Iris pigment epithelial cell (primary cell): ENCODE results near the gene CBLN3.
"Not testable (repeated sequence)": the region's sequence is repeated elsewhere in the genome, so short reads cannot be mapped to it uniquely, and the experiment has no call there.

Experiments used
- DNase-seq: peaks from one replicate; pipeline ENCODE4 v3.0.0-alpha.2; 2011; ENCODE audit warnings: low read depth

CBLN3 gene

DNA sequence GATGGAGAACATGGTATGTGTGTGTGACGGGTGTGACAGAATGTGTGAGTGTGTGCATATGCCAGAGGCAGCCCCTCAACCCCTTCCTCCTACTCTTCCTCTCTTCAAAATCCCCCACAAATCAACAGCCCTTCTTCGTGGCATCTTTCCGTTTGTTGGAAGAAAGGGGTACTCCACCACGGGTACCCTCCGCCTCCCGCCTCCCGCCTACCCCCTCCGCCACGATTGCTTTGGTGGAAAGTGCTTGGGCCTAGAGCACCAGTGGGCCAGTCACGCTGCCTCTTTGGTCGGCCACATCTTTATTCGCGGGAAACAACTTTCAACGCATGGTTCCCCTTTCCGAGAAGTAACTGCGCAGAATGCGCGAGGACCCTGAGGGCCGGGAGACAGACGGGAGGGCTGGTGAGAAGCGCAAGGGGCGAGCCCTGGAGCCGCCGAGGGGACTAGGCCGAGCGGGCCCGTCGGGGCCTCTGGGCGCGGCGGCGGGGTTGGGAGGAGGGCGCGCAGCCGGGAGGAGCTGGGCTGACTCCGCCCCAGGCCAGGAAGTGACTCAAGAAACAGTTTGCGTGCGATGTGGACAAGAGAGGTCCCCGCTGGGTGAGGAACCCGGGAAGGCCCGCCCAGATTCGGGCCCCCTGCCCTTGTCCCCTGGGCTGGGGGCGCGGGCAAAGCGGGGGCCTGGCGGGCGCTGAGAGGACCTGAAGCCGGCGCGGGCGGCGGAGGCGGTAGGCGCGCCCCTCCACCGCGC, at the start of gene CBLN3, which contains the start of gene KHNYN:
TSS of gene CBLN3 (minus strand) at position 274 of the 748 bp plus-strand sequence. CDS start 614 bp downstream, outside the sequence.
TSS of gene KHNYN (plus strand) at position 560 of the 748 bp plus-strand sequence. CDS start 777 bp downstream, outside the sequence.
- DNase-seq = peak; percentile 92

DNA sequence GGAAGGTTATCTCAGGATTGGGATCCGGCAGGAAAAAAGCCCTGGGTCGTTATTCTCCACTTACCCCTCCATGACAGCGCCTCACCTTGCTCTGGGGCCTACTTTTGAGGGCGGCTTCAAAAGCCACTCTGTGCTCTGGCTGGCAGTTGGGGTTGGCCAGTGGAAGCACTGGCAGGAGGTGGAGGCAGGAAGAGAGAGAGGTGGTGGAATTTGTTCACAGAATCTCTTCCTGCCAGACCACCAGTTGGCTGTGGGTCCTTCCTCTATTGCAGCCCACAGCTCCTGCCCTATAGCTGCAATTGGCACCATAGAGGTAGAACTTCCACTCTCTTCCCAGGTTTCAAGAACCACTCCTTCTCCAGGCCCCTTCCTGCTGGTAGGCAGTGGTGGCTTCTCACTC, 45.8 kb upstream of the CBLN3 start:
- no peak for DNase-seq

DNA sequence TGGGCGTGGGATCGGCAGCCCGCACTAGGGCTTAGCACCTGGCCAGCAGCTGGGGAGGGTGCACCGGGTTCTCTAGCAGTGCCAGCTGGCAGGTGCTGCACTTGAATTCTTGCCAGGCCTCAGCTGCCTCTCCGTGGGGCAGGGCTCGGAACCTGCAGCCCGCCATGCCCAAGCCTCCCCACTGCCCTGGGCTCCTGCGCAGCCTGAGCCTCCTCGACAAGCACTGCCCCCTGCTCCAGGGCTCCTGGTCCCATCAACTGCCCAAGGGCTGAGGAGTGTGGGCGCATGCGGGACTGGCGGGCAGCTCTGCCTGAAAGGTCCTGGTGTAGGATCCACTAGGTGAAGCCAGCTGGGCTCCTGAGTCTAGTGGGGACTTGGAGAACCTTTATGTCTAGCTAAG, 43.7 kb upstream of the CBLN3 start:
- no peak for DNase-seq

DNA sequence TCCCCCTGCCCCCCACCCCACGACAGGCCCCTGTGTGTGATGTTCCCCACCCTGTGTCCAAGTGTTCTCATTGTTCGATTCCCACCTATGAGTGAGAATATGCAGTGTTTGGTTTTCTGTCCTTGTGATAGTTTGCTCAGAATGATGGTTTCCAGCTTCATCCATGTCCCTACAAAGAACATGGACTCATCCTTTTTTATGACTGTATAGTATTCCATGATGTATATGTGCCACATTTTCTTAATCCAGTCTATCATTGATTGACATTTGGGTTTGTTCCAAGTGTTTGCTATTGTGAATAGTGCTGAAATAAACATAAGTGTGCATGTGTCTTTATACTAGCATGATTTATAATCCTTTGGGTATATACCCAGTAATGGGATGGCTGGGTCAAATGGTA, 41.0 kb upstream of the CBLN3 start:
- DNase-seq = not testable (repeated sequence)

DNA sequence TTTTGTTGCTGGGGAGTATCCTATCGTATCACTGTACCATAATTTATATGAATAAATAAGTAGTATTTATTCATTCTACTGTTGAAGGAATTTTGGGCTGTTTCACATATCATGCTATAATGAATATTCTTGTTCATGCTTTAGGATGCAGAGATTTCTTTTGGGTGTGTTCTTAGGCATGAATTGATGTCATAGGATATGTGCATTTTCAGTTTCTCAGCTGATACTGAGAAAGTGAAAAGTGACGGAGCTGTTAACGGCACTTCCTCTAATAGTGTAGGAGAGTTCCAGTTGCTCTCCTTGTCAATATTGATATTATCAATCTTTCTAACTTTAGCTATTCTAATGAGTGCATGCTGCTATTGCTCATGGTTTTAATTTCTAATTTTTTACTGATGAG, 36.3 kb upstream of the CBLN3 start:
- no peak for DNase-seq

DNA sequence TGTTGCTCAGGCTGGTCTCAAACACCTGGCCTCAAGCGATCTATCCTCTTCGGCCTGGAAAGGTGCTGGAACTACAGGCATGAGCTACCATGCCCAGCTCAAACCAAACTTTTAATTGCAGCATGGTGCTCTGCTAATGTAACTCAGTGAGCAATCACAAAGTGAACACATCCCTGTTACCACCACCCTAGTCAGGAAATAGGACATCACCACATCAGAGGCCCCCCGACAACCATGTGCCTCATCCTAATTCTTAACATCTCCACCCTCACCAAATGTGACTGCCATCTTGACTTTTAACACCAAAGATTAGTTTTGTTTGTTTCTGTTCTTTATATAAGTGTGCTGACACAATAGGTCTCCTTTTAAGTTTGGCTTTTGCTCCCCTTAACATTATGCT, 35.9 kb upstream of the CBLN3 start:
- DNase-seq = no peak

DNA sequence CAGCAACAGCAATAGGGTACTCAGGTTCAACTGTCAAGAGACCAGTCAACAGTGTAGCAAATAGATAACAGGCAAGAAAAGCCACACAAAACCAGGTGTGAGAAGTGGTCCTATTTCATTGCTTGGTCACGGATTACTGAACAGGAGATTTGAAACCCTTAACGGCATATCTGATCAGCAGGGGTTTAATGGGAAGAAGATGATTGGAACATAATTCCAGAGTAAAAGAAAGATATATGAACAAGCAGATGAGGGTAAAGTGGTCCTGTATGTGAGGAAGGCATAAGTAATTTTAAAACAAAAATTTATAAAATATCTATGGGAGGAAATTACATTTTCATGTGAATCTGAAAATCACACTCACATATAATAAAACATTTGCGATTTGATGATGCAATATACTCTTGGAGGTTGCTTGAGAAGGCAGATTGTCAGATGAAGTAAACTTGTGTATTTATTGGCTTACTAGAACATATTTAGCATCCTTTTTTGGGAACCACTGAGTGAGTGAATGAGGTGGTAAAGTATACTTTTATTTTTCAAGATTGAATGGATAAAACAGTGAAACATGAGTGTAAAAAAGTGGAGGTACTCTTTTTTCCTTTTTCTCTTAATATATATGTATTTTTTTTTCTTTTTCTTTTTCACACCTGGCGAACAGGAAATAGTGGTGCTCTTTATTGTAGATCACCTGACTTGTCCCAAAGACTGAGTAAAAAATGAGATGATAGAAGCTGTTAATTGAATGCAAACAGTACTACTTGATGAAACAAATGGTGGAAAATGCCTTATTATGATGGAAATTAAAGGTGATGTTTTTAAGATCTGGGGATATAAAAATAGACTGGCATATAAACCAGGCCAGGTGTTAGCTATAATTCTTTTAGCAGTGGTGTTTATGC, 34.7 kb upstream of the CBLN3 start:
- no peak for DNase-seq

DNA sequence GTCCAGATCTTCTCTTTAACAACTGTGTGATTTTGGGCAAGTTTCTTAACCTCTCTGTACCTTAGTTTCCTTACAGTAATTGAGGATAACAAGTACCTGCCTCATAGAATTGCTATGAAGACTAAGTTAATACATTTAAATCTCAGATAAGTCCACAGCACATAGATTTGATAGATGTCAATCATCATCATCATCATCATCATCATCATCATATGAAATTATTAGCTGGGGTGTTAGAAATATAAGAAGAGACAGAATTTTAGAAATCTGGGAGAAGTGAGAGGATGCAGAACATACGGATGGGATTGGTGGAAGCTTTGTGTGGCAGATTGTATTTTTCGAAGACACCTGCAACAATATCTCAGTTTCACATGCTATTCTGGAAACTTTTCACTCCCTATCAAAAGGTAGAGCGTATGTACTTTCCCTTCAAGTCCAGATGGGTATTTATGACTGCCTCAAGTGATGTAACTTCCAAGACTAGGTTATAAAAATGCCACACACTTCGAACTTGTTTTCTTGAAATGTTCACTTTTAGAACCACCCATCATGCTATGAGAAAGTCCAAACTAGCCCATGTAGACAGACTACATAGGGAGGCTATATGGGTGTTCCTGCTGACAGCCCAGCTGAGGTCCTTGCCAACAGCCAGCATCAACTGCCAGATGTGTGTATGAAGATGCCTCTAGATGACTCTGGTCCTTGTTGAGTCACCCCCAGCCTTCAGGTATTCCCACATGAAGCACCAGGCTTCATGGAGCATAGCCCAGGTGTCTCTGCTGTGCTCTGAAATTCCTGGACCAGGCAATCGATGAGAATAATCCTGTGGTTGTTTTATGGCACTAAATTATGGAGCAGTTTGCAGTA, 33.8 kb upstream of the CBLN3 start:
- DNase-seq = no peak

DNA sequence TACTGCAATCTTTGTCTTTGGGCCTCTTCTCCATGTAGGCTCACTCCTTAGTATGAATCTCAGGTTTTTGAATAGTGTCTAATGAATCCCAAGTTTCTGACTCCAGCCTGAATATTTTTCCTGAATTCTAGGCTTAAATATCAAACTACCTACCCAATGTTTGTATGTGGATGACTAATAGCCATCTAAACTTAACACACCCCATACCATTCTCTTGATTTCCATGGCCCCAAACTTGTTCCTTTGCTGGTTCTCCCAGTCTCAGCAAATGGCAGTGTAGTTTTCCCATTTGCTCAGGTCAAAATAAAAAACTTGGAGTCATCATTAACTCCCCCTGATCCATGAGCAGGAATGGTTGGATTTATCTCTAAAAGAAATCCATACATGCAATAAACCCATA, 31.9 kb upstream of the CBLN3 start:
- no peak for DNase-seq

DNA sequence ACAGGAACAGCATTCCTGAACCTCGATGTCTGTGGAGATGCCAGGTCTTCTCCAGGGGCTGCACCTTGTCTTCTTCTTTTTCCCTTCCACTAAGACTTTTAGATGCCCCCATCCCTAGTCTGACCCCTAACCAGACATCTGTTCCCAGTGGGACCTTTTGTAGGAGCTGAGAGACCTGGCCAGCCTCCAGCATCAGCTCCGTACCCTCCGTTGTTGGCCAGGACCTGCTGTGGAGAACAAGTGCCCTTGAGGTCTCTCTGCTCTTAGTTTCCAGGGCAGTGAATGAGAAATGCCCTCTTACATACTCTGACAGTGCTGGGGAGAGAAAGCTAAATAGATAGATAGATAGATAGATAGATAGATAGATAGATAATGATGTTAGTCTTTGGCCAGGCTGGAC, 29.9 kb upstream of the CBLN3 start:
- no peak for DNase-seq

DNA sequence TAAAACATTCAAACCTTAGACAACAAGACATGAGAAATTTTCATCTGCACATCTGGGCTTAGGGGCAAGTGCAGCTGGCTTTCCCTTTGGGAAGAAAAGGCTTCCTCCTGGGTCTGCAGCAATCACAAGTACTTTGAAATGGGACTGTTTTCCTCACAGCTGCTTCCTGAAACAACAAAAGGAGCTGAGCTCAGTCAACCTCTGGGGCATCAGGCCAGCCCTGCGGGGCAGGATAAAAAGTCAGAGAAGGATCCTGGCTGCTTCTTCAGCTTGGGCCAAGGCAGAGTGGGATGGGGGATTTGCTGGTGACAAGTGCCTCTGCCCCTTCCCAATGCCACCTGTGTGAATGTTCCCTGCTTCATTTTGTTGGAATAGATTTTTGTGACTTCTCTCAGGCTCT, 29.3 kb upstream of the CBLN3 start:
- DNase-seq = no peak

DNA sequence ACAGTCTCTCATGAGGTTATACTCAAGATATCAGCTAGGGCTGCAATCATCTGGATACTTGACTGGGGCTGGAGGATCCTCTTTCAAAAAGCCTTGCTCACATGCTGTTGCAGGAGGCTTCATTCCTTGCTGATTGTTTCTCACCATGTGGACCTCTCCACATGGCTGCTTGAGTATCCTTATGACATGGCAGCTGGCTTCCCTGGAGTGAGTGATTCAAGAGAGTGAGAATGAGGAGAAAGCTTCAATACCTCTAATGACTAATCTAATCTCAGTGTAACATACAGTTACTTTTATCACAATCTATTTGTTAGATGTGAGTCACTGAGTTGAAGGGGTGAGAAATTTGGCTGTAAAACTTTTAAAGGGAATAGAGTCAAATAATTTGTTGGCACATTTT, 27.5 kb upstream of the CBLN3 start:
- peak; percentile 10 for DNase-seq

DNA sequence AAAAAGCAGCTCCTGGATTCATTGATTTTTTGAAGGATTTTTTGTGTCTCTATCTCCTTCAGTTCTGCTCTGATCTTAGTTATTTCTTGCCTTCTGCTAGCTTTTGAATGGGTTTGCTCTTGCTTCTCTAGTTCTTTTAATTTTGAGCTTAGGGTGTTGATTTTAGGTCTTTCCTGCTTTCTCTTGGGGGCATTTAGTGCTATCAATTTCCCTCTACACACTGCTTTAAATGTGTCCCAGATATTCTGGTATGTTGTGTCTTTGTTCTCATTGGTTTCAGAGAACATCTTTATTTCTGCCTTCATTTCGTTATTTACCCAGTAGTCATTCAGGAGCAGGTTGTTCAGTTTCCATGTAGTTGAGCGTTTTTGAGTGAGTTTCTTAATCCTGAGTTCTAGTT, 21.4 kb upstream of the CBLN3 start:
- DNase-seq = not testable (repeated sequence)

DNA sequence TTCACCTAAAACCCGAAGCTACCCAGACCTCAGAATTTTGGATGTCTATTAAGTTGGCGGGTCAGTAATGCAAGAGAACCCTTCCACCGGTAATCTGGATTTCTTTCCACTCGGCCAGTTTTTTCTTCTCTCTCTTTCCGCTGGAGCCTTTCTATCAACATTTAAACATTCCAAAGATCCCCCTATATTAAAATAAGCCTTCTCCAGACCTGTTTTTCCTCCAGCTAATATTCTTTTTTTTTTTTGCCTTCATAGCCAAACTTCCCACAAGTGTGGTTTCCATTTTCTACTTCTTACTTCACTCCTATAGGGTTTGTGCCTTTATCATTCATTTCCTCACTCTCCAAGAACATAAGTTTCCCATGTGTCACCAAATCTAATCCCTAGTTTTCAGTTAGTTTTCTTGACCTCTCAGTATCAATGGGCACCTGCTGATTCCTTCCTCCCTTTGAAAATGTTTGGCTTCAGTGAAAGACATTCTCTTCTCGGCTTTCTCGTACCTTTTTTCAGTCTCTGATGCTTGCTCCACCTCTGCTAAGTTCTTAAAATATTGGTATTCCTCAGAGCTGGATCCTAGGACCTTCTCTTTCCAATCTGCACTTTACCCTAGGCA, 13.7 kb upstream of the CBLN3 start:
- DNase-seq = no peak

DNA sequence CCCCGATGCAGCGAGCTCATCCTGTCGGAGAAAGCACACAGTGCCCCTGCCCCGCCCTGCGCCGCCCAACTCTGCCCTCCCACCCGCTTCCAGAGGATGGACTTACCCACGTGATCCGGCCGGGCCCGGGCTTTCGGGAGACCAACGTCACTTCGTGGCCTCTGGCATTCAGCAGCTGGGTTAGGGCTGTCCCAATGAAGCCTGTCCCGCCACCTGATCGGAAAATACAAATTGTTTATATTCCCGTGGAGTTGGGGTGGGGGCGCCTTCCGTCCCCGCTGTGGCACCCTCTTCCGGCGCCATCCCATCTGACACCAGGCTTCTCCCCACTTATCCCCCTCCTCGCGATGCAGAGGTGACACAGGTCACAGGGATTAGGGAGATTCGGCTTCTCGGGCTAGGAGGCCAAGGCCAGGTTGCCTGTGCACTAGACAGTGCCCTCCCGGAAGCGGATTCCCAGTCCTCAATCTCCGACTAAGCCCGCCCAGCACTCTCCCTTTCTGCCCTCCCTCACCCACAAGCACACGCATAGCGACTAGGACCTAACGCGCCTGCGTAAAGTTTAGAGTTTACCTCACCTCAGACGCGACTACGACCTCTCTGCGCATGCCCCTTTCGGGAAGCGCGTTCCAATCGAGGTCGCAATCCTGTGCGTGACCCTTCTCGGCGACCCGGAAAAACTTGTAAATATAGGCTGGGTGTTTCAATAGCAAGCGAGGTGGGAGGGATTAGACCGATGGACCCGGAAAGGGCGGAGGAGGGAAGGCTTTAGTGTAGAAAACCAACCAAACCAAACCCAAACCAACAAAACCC, 13.0 kb upstream of the CBLN3 start, which contains the start of gene SDR39U1:
TSS of gene SDR39U1 (minus strand) at position 537 of the 813 bp plus-strand sequence. CDS start at position 530, 7 bp downstream.
- DNase-seq = peak; percentile 99

DNA sequence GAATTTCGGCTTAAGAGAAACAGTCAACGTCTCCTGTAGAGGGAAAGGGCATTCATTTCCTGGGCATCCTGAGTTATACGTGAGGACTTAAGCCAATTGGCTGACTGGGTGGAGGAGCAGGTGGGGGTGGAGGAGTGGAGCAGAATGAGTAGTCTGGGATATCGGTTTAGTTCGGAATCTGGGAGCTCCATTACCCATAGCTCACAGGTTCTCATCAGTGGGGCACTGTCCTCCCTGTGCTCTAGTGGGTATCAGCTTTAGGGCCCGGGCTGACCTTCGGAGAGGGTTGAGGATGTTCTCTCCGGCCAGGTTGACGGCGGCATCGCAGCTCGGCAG, 12.4 kb upstream of the CBLN3 start:
- peak; percentile 59 for DNase-seq

DNA sequence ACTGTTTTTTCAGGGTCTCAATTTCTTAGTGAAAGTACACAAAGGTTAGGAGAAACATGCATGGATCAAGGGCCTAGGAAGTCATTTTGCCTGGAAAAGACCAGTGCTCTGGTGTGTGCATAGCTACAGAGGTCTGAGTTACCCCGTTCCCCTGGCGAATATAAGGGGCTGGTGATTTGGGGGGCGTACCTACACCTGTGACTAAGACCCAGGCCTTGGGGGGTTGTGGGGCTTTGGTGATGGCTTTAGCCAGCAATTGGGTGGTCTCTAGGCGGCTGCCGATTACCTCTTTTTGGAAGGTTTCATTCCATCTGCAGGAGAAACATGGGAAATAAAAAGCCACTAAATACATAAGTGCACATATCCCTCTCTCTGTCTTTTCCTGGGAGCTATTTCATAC, 12.0 kb upstream of the CBLN3 start:
- DNase-seq = no peak

DNA sequence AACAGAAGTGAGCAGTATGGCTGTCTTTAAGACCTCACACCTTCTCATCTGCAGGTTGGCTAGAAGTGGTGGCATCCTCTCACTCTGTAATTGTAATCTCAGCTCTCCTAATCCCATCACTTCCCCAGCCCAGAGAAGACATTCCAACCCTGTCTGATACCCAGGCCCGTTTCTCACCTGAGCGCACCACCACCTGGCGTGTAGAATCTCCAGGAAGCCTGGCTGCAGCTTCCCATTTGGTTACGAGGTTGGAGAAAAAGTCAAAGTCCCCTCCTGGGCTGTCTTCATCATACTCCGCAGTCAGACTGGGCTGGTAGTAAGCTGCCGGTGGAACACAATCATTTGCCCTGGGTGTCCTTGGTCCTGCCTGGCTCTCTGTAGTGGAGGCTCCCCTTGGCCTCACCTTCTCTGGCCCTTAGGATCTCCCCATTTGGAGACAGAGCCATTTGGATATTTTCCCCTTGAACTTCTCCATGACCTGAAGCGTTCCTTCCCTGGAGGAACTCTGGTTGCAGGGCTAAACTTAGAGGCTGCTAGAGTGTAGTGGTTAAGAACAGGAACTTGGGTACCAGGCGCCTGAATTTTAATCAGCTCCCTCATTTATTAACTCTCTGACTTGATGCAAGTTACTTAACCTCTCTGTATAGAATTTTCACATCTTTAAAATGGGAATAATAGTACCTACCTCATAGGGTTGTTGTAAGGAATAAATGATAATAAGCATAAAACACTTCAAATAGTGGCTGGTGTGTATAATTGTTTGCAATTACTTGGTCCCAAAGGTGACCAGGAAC, 11.3 kb upstream of the CBLN3 start:
- no peak for DNase-seq

DNA sequence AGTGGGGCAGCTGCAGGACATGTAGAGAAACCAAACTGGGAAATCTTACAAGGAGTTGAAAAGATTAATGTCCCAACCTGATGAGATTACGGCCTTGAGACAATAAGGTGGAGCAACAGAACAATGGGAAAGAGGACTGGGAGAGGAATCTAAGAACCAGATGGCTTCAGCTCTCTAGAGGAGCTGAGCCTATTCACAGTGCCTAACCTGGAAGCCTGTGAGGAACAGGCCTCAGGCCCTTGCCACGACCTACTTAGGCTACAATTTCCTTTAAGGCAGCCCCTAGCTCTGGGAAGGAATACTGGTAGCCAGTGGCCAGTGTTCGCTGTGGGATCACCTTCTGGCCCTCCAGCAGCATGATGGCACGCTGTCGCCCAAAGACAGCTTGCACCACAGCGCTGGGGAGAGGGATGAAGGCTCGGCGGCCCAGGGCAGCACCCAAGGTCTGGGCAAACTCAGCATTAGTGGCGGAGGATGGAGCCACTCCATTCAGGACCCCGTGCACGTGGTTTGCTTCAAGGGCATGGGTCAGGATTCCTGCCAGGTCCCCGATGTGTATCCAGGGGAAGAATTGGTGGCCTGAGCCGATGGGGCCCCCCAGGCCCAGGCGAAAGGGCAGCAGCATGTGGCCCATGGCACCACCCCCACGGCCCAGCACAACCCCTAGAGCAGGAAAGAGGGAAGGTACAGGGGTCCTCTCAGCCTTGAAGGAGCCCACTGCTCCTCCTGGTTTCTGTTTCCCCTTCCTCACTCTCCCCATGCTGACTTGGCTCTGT, 10.6 kb upstream of the CBLN3 start:
- DNase-seq = no peak
